ENCODE results near the gene DNPEP. TPM values are rescaled to one million over a fixed set of nuclear protein-coding genes. Genes with fewer than 3 reads are reported as not detected.

DNPEP gene
- total RNA-seq, 4 donors from 2014 or later = 44.9 to 102 (median 61.6) TPM

- Histone ChIP-seq H3K9me3 (no peaks in the 10 kb centered on the region), H3K36me3 (no peaks in the 10 kb centered on the region), H3K4me3 (peak overlapping the region in 1 of 4 donors; percentile 14), H3K27me3 (no peaks in the 10 kb centered on the region), H3K4me1 (peaks cover 65 to 82% (median 81%) of the 10 kb centered on the region in 4 donors), H3K27ac (replicated peaks in 1 of 4) (peak overlapping the region; percentile 86 to 97 (median 94))
- 71% methylated on average over 3 of the region's 3 CpGs for WGBS
- TF ChIP-seq POLR2A (IDR thresholded peaks at IDR 0.05; ENCODE audit: low read depth) (no peak), POLR2AphosphoS5 (IDR thresholded peaks at IDR 0.05) (peak; percentile 82 to 85), CTCF (IDR thresholded peaks at IDR 0.05) (no peak), EP300 (IDR thresholded peaks at IDR 0.05) (peak; percentile 50)
- DNase-seq (ENCODE audit: extremely low spot score) = no peak
- intact Hi-C loops (cut with DNase I) = loop anchor here (5.0 kb wide), 1 partner anchor 40 kb away; no protein-coding TSS in a partner anchor
These were observed 19.1 kb upstream of the DNPEP start for GRCh38 chr2:219406861-219407230.

GRCh38 chr2:219405958-219406860 is 18.5 kb upstream of the DNPEP start:
- Histone ChIP-seq H3K4me1 (peaks cover 65 to 82% (median 81%) of the 10 kb centered on the region in 4 donors), H3K36me3 (no peaks in the 10 kb centered on the region), H3K27me3 (no peaks in the 10 kb centered on the region), H3K27ac (replicated peaks in 1 of 4) (peak overlapping the region; percentile 86 to 97 (median 94)), H3K9me3 (no peaks in the 10 kb centered on the region), H3K4me3 (peak overlapping the region; percentile 4 to 28 (median 24))
- 70% methylated on average over 7 of the region's 7 CpGs for WGBS
- TF ChIP-seq EP300 (IDR thresholded peaks at IDR 0.05) (no peak), POLR2AphosphoS5 (IDR thresholded peaks at IDR 0.05) (no peak), POLR2A (IDR thresholded peaks at IDR 0.05; ENCODE audit: low read depth) (no peak), CTCF (IDR thresholded peaks at IDR 0.05) (no peak)
- DNase-seq (ENCODE audit: extremely low spot score) = no peak
- intact Hi-C loops (cut with DNase I) = loop anchor here (5.0 kb wide), 1 partner anchor 41 kb away; no protein-coding TSS in a partner anchor

- Histone ChIP-seq H3K4me3 (peak overlapping the region; percentile 4 to 28 (median 24)), H3K27ac (replicated peaks in 1 of 4) (peak overlapping the region; percentile 86 to 97 (median 94)), H3K9me3 (no peaks in the 10 kb centered on the region), H3K27me3 (no peaks in the 10 kb centered on the region), H3K36me3 (no peaks in the 10 kb centered on the region), H3K4me1 (peaks cover 65 to 81% (median 80%) of the 10 kb centered on the region in 4 donors)
- TF ChIP-seq CTCF (IDR thresholded peaks at IDR 0.05) (peak; percentile 60 to 70 (median 63)), POLR2AphosphoS5 (IDR thresholded peaks at IDR 0.05) (peak; percentile 68 to 82), EP300 (IDR thresholded peaks at IDR 0.05) (no peak)
- WGBS = 55% methylated on average over 4 of the region's 9 CpGs
- DNase-seq (ENCODE audit: extremely low spot score) = no peak
- intact Hi-C loops (cut with DNase I) = loop anchor here (5.0 kb wide), 1 partner anchor 42 kb away; no protein-coding TSS in a partner anchor
These were observed 17.7 kb upstream of the DNPEP start for GRCh38 chr2:219405451-219405850.

GRCh38 chr2:219404954-219405353 is 17.2 kb upstream of the DNPEP start:
- Histone ChIP-seq H3K27ac (replicated peaks in 1 of 4) (peak overlapping the region; percentile 86 to 97 (median 94)), H3K4me1 (peaks cover 65 to 77% (median 75%) of the 10 kb centered on the region in 4 donors)
- WGBS = 59% methylated on average over 7 of the region's 7 CpGs

More at GRCh38 chr2:219404954-219405353, 17.2 kb upstream of the DNPEP start:
- TF ChIP-seq CTCF (IDR thresholded peaks at IDR 0.05) (no peak), EP300 (IDR thresholded peaks at IDR 0.05) (no peak), POLR2AphosphoS5 (IDR thresholded peaks at IDR 0.05) (peak; percentile 2 to 28), POLR2A (IDR thresholded peaks at IDR 0.05; ENCODE audit: low read depth) (peak; percentile 27)
- Histone ChIP-seq H3K36me3 (no peaks in the 10 kb centered on the region), H3K4me3 (peak overlapping the region; percentile 4 to 25 (median 24)), H3K9me3 (no peaks in the 10 kb centered on the region), H3K27me3 (no peaks in the 10 kb centered on the region)
- intact Hi-C loops (cut with DNase I) = loop anchor here (5.0 kb wide), 1 partner anchor 42 kb away; no protein-coding TSS in a partner anchor
- no peak for DNase-seq (ENCODE audit: extremely low spot score)

All from esophagus muscularis mucosa (tissue), 4 donors.